ENCODE data around the gene LAMTOR3.

LAMTOR3 gene, protein sequence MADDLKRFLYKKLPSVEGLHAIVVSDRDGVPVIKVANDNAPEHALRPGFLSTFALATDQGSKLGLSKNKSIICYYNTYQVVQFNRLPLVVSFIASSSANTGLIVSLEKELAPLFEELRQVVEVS

DNA sequence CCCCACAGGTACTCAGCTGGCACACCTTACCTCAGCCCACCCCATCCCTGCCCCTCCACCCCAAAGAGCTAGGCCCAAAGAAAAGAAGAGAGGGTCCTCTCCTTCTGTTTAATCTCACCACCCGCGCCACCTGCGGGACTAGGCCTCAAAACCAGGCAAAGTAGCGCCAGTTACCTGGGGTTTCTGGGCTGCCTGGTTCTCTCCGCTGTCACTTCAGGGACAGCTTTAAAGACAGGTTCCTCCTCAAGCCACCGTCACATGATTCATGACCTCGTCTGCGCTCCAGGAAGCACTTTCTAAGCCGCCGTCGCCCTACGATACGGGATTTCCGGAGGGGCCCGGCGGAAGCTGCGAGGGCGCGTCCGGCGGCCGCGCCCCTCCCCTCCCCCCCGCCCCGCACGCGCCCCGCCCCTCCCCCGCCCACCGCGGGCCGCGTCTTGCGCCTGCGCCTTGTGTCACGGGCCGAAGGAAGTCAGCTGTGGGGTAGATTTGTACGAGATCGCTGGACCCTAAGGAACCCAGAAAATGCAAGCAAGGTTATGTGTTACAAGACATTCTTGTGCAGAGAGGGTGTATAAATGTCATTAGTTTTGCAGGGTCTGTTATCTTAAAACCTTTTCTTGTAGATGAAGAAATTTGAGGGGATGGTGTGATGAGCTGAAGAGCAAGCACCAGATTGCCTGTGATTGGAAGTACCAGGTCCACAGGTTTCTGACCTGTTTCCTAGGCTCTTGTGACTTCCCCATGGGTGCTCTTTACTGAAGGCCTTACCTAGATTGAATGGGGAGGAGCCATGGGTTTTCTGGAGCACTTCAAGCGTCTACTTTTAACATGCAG lies at the start of gene LAMTOR3:
Gene LAMTOR3, minus strand, starts transcription at position 267 of the 837 bp plus-strand sequence. CDS start 464 bp downstream, outside the sequence.
- in situ Hi-C loops (cut with MboI; ENCODE audit: low sequenced_read_pairs, unreplicated experiment), result no loop called here
- TF ChIP-seq, protein P1, sequence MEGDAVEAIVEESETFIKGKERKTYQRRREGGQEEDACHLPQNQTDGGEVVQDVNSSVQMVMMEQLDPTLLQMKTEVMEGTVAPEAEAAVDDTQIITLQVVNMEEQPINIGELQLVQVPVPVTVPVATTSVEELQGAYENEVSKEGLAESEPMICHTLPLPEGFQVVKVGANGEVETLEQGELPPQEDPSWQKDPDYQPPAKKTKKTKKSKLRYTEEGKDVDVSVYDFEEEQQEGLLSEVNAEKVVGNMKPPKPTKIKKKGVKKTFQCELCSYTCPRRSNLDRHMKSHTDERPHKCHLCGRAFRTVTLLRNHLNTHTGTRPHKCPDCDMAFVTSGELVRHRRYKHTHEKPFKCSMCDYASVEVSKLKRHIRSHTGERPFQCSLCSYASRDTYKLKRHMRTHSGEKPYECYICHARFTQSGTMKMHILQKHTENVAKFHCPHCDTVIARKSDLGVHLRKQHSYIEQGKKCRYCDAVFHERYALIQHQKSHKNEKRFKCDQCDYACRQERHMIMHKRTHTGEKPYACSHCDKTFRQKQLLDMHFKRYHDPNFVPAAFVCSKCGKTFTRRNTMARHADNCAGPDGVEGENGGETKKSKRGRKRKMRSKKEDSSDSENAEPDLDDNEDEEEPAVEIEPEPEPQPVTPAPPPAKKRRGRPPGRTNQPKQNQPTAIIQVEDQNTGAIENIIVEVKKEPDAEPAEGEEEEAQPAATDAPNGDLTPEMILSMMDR (IDR thresholded peaks at IDR 0.05; ENCODE audit: borderline replicate concordance, control extremely low read depth, extremely low read depth, insufficient read depth, missing control alignments), result no peak
- peak; percentile 93 for DNase-seq (ENCODE audit: low spot score)

DNA sequence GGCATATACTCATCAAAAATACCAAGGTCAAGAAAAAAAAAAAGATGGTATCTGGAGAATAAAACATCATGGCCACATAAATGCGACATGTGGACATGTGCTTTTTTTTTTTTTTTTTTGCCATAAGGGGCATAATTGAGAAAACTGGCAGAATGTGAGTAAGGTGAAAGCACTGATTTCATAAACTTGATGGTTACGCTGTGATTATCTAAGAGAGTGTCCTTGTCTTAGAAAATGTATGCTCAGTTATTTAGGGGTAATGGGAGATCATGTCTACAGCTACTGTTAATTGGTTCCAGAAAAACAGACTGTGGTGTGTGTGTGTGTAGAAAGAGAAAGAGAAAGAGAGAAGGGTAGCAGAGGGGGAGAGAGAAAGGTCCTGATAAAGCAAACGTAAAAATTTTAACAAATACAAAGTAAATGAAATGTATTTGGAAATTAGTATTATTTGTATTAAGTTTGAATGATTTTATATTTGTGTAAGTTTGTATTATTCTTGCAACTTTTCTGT lies 44.1 kb upstream of the LAMTOR3 start:
- TF ChIP-seq, protein P1 (IDR thresholded peaks at IDR 0.05; ENCODE audit: borderline replicate concordance, control extremely low read depth, extremely low read depth, insufficient read depth, missing control alignments), result no peak
- DNase-seq (ENCODE audit: low spot score), result no peak
- in situ Hi-C loops (cut with MboI; ENCODE audit: low sequenced_read_pairs, unreplicated experiment), result no loop called here

DNA sequence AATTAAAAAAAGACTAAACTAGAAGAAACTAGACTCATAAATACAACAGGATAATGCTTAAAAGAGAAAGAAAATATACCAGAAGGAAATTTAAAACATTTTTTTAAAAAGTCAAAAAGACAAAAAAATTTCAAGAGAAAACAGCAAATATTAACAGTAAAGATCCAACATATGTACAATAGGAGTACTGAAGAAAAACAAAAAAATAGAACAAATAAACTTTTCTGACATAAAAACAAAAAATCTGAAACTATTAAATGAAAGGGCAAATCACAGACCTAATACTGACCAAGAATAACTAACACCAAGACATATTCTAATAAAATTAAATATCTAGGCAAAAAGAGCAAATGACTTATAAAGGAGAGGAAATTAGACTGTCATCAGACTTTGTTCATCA lies 40.7 kb upstream of the LAMTOR3 start:
- TF ChIP-seq, protein P1 (IDR thresholded peaks at IDR 0.05; ENCODE audit: borderline replicate concordance, control extremely low read depth, extremely low read depth, insufficient read depth, missing control alignments), result no peak
- in situ Hi-C loops (cut with MboI; ENCODE audit: low sequenced_read_pairs, unreplicated experiment), result no loop called here
- DNase-seq (ENCODE audit: low spot score), result no peak

DNA sequence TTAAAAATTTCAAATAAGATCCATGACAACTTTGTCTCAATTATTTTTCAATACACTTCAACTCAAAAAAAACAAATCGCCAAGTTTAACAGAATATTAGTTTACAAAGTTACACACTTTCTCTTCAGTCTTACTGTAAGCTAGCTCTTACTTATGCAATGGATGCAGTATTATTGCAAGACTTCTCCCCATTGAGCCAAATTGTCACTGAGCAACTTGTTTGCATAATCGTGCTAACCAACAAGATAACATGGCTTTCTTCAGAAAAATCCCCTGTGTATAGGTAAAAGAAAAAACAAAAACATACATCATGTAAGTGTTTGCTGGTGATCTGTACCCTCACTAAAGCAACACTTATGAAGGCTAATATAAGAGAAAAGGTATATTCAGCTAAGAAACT lies 33.3 kb upstream of the LAMTOR3 start:
- TF ChIP-seq, protein P1 (IDR thresholded peaks at IDR 0.05; ENCODE audit: borderline replicate concordance, control extremely low read depth, extremely low read depth, insufficient read depth, missing control alignments), result no peak
- in situ Hi-C loops (cut with MboI; ENCODE audit: low sequenced_read_pairs, unreplicated experiment), result no loop called here
- DNase-seq (ENCODE audit: low spot score), result no peak

DNA sequence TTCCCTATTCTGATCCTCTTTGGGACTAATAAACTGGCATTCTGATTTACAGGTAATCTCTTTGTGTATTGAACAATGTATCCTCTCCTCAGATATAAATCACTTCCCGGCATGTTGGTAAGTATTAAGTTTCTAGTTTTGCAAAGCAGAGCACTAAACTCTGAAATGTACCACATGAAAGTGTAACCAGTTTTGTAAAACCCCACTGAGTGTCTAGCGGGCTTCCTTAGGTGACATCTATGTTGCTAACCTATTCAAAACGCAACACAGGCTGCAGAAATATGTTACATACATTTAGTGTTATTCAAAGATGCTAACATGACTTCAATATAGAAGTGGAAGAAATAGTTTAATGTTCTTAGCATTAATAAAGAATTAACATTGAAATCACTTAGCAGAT lies 26.9 kb upstream of the LAMTOR3 start:
- TF ChIP-seq, protein P1 (IDR thresholded peaks at IDR 0.05; ENCODE audit: borderline replicate concordance, control extremely low read depth, extremely low read depth, insufficient read depth, missing control alignments), result no peak
- in situ Hi-C loops (cut with MboI; ENCODE audit: low sequenced_read_pairs, unreplicated experiment), result no loop called here
- no peak for DNase-seq (ENCODE audit: low spot score)

DNA sequence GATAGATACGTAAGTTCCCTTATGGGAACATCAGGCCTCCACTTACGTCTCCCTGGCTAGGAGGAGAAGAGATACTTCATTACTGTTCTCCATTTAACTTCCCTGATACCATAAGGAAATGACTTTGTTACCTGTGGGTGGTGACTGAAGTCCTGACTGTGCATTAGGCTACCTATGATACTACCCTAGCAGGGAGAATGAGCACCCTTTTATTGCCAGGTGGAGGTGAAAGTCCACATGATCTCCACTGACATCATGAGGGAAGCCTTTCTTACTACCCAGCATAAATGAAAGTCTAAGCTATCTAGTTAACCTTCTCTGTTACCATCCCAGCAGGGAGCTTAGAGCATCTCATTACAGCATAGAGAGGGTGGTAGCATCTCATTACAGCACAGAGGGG lies 24.4 kb upstream of the LAMTOR3 start:
- in situ Hi-C loops (cut with MboI; ENCODE audit: low sequenced_read_pairs, unreplicated experiment), result no loop called here
- DNase-seq (ENCODE audit: low spot score), result no peak
- TF ChIP-seq, protein P1 (IDR thresholded peaks at IDR 0.05; ENCODE audit: borderline replicate concordance, control extremely low read depth, extremely low read depth, insufficient read depth, missing control alignments), result no peak

All from GM13976 (cell line).